NCI-H2171 (cell line): ENCODE measurements around the gene TM7SF2.

Source experiments
- DNase-seq: peaks from one replicate; lab custom pipeline; 2025; lab: John Stamatoyannopoulos, UW

Gene TM7SF2

GRCh38 chr11:65090628-65091027 lies 21.0 kb upstream of the TM7SF2 start:
- DNase-seq: no peak

DNA sequence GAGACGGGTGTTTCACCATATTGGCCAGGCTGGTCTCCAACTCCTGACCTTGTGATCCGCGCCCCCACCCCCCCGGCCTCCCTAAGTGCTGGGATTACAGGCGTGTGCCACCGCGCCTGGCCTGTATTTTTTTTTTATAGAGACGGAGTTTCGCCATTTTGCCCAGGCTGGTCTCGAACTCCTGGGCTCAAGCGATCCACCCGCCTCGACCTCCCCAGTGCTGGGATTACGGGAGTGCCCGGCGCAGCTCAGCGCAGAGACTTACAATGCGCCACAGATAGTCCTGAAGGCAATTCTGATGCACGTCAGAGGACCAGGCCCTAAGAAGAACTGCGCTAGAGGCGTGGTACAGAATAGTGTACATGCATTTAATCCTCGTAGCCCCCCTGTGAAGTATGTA lies 16.2 kb upstream of the TM7SF2 start:
- DNase-seq: no peak

GRCh38 chr11:65095974-65096806 lies 15.5 kb upstream of the TM7SF2 start, which contains the start of gene VPS51:
VPS51 (plus strand) TSS chr11:65096214; CDS start chr11:65096251, 37 bp downstream.
- DNase-seq: peak; percentile 86

DNA sequence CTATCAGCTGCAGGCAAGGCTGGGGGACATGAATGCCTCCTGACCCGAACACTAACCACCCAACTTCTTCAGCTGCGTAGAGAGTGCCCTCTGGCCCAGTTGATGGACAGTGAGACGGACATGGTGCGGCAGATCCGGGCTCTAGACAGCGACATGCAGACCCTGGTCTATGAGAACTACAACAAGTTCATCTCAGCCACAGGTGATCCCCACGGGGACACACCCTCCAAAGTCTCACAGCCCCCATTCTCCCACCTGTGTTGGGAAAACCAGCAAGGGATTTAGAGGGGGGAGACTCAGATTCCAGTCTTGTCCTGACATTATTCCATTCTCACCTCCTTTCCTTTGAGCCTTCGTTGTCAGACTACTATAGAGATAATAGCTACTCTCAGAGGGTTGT lies 14.7 kb upstream of the TM7SF2 start:
- DNase-seq: no peak

GRCh38 chr11:65100674-65101350 lies 10.9 kb upstream of the TM7SF2 start:
- DNase-seq: no peak

- DNase-seq: no peak
These were observed 9.3 kb upstream of the TM7SF2 start for GRCh38 chr11:65102142-65103095.

- no peak for DNase-seq
These were observed 8.2 kb upstream of the TM7SF2 start for GRCh38 chr11:65103476-65103875.

- DNase-seq: no peak
These were observed 7.0 kb upstream of the TM7SF2 start for GRCh38 chr11:65104628-65105027.

DNA sequence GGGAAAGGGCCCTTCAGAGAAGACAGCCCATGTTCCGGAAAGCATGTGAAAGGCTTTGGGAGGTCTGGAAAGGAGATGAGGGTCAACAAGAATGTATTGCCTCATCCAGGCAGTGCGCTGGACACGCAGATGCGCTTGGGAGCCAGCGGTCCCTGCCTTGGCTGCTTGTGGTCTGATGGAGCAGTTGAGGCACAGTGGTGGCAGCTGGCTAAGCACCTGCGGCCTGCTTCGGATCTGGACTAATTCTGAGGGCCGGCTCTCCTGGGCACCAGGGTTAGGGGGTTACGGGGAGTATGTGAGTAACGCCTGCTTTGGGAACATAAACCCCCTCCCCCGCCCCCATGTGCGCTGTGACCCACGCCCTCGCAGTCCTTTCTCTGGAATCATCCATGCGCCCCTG lies 4.6 kb upstream of the TM7SF2 start:
- no peak for DNase-seq

- no peak for DNase-seq
These were observed 3.8 kb upstream of the TM7SF2 start for GRCh38 chr11:65107751-65108468.

DNA sequence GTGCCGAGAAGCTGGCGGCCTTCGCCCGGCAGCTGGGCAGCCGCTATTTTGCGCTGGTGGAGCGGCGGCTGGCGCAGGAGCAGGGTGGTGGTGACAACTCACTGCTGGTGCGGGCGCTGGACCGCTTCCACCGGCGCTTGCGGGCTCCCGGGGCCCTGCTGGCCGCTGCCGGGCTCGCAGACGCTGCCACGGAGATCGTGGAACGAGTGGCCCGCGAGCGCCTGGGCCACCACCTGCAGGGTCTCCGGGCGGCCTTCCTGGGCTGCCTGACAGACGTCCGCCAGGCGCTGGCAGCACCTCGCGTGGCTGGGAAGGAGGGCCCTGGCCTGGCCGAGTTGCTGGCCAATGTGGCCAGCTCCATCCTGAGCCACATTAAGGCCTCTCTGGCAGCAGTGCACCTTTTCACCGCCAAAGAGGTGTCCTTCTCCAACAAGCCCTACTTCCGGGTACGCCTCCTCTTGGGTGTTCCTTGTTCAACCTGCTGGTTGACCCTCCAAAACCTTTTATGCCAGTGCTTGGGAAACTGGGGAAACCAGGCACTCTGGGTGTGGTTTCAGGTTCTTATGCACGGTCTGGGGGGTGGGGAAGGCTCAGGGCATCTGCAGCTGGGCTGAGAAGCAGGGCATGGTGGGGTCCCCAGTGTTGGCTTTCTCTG lies 3.1 kb upstream of the TM7SF2 start:
- DNase-seq: no peak

DNA sequence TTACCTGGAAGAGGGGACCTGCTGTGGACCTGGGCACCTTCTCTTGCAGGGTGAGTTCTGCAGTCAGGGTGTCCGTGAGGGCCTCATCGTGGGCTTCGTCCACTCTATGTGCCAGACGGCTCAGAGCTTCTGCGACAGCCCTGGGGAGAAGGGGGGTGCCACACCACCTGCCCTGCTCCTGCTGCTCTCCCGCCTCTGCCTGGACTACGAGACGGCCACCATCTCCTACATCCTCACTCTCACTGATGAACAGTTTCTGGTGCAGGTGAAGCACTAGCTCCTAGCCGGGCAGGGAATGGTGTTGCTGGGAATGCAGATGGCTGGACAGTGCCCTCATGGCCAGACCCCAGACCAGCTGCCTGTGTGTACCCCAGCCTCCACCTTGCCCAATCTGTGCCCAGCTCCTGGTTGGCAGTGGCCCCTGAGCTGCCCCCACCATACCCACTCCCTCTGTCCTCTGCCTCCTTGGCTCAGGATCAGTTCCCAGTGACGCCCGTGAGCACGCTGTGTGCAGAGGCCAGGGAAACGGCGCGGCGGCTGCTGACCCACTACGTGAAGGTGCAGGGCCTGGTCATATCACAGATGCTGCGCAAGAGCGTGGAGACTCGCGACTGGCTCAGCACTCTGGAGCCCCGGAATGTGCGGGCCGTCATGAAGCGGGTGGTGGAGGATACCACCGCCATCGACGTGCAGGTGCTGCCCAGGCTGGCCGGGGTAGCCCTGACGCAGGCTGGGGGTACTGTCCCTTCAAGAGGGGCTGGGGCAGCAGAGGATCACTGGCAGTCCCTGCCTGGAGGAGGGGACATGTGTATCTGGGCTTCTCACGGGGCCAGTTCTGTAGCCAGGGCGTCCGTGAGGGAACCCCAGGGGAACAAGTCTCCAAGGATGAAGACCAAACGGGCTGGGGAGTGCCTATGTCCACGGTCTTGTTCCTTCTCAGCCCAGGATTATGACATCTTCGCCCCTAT lies 2.2 kb upstream of the TM7SF2 start:
- DNase-seq: no peak

DNA sequence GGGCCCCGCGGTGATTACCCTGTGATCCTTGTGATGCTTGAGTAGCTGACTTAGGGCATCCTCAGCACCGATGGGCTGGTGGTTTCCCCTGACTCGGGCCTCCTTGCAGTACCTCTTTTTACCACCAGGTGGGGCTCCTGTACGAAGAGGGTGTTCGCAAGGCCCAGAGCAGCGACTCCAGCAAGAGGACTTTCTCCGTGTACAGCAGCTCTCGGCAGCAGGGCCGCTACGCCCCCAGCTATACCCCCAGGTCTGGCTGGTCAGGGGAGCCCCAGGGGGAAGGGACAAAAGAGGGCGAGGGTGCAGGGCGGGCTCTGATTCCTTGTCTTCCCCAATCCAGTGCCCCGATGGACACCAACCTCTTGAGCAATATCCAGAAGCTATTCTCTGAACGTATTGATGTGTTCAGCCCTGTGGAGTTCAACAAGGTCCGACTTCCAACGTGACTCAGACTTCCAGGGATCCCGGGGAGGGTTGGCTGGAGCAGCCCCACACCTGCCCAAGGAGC lies 1.3 kb upstream of the TM7SF2 start:
- peak; percentile 55 for DNase-seq

DNA sequence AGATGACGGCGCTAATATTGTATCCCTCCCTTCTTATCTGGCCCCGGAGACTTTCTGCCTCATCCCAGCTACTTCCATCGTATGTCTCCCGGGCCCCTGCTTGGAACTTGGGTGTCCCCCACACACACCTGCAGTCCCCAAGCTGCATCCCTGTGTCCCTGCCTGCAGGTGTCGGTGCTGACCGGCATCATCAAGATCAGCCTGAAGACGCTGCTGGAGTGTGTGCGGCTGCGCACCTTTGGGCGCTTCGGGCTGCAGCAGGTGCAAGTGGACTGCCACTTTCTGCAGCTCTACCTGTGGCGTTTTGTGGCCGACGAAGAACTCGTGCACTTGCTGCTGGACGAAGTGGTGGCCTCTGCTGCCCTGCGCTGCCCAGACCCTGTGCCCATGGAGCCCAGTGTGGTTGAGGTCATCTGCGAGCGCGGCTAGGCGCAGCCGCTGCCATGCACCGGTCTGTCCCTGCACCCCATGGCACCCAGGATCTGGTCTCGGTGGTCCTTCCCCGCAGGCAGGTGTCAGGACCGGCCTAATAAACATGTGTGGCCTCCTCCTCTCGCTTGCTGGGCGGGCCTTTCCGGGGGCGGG lies 421 bp upstream of the TM7SF2 start:
- DNase-seq: no peak

DNA sequence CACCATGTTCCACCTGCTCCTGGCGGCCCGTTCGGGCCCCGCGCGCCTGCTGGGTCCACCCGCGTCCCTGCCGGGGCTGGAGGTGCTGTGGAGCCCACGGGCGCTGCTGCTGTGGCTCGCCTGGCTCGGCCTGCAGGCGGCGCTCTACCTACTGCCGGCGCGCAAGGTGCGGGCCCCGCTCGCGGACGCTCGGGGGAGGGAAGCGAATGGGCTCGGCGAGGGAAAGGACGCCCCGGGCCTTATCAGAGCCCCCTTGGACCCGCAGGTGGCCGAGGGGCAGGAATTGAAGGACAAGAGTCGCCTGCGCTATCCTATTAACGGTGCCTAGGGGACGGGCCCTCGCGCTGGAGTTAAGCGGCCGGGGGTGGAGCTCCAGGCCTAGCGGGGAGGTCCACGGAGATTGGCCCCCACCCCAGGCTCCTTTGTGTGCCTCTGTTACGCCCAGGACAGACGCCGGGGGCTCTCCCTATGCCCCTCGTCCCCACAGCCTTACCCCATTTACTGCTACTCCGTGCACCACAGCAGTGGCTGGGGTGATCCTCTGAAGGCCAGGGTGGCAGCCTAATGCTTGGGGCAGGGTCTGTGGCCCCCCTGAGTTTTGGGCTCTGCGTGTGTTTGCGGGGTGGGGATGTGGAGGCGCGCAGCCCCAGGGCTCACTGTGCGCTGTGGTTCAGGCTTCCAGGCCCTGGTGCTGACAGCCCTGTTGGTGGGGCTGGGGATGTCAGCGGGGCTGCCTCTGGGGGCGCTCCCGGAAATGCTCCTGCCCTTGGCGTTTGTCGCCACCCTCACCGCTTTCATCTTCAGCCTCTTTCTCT lies 1.1 kb downstream of the TM7SF2 start:
- DNase-seq: peak; percentile 40

- DNase-seq: no peak
These were observed 1.7 kb downstream of the TM7SF2 start for GRCh38 chr11:65113361-65113756.

- no peak for DNase-seq
These were observed 2.2 kb downstream of the TM7SF2 start for GRCh38 chr11:65113839-65114238.

GRCh38 chr11:65114538-65115171 lies 3.0 kb downstream of the TM7SF2 start:
- no peak for DNase-seq
